Placental epithelial cell (primary cell): ENCODE measurements around the gene NPB. TPM values are rescaled to one million over a fixed set of nuclear protein-coding genes. Genes with fewer than 3 reads are reported as not detected.

ENCODE experiments used
- total RNA-seq: library from RNA; depleted of rRNA; stranded (reverse); fragments of >200 nt; gene quantifications from 2 replicates; pipeline ENCODE4 v1.2.3, GENCODE V29; 2012

Gene NPB
- total RNA-seq: 0.33 and 0.39 TPM in 2 replicates

GRCh38 chr17:81902023-81902652 is at the start of gene NPB:
Gene NPB, plus strand, starts transcription at chr17:81902238. Its CDS starts 40 bp downstream, at chr17:81902278.

DNA sequence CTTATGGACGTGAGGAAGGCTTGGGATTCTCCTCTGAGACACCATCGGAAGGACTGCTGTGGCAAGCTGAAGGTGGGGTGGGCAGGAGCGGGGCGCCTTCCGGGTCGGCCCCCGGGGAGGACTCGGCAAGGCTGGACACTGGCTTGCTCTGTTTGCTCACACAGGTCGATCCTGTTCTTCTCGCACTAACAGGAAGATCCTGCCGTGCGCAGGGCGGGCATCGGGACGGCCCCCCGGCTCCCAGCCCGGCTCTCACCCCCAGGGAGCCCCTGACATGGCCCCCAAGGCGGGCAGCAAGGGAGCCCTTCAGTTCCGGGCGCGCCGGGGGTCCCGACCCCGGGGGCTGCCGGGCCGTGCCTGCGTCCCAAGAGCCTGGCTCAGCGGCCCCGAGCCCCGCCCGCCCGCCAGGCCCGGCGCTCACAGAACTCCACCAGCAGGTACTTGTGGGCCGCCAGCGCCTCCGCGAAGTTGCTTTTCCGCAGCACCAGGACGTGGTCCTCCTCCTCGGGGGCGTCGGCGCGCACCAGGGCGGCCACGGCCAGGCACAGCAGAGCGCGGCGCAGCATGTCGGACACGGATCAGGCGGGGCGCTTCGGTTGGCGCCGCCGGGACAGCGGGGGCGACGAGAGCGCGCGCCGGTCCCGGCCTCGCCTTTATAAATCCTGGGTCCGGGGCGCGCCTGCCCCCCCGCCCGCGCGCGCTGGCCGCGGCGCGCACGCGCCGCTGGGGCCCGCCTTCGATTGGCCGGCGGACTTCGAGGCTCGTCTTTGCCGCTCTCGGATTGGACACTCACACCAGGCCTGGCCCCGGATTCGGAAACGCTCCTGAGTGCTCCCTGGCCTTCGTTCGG is 41.9 kb upstream of the NPB start, which contains the start of gene P4HB:
Gene P4HB, minus strand, starts transcription at position 630 of the 850 bp plus-strand sequence. Its CDS starts 64 bp downstream, at position 566.

GRCh38 chr17:81870981-81871386 is 31.1 kb upstream of the NPB start, which contains the start of gene ARHGDIA:
Gene ARHGDIA, minus strand, starts transcription at chr17:81871337. Its CDS starts 1,407 bp downstream, at chr17:81869930.

DNA sequence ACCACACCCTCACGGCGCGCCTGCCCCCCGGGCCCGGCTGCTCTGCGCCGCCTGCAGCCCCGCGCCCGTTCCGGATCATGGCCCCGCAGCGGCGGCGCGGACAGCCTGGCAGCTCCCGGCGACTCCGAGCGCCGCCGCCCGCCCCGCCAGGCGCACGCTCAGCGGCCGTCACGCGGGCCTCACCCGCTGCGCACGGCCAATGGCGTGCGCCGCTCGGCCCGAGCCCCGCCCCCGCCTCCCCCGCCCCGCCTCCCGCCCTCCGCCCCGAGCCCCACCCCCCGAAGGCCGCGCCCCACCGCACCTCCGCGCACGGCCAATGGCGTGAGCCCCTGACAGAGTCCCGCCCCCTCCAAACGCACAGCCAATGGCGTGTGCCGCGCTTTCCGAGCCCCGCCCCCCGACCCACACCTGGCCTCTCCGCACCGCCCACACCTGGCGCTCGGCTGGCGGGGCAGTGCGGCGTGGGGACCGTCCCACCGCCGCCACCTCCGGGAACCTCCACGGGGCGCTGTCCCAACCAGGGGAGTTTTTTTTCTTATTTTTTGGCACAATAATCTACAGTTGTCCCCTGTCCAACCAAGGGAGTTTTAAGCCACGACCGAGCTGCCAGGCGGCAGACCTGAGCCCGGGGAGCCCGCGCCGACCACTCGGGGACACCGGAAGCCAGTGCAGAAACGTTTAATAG is 9.4 kb downstream of the NPB start, which contains the start of gene PCYT2:
Gene PCYT2, minus strand, starts transcription at position 123 of the 685 bp plus-strand sequence. Its CDS starts 44 bp downstream, at position 79.

GRCh38 chr17:81917565-81918332 is 15.7 kb downstream of the NPB start, which contains the start of gene SIRT7:
Gene SIRT7, minus strand, starts transcription at chr17:81918176. Its CDS starts 45 bp downstream, at chr17:81918131.

GRCh38 chr17:81927653-81928543 is 25.9 kb downstream of the NPB start, which contains the start of gene MAFG:
Gene MAFG, minus strand, starts transcription at chr17:81927735. Its CDS starts 4,550 bp downstream, at chr17:81923185.

GRCh38 chr17:81947189-81947588 is 45.2 kb downstream of the NPB start, which contains the start of gene MYADML2:
Gene MYADML2, minus strand, starts transcription at chr17:81947233. Its CDS starts 5,492 bp downstream, at chr17:81941741.

Other genes starting within 250 kb of the NPB start
- gene PDE6G, start 245.7 kb upstream of the NPB start, total RNA-seq: 0.43 TPM in 1 of 2 replicates, not detected in the other
- 31.8 and 32.1 TPM in 2 replicates for gene OXLD1, start 235.6 kb upstream of the NPB start, total RNA-seq
- 3.7 and 6.3 TPM in 2 replicates for gene CCDC137, start 235.5 kb upstream of the NPB start, total RNA-seq
- 21.2 and 24.9 TPM in 2 replicates for gene ARL16, start 218.4 kb upstream of the NPB start, total RNA-seq
- 86.4 and 103 TPM in 2 replicates for gene HGS, start 218.2 kb upstream of the NPB start, total RNA-seq
- 4.7 and 11.4 TPM in 2 replicates for gene MRPL12, start 198.9 kb upstream of the NPB start, total RNA-seq
- 9.4 and 19.5 TPM in 2 replicates for gene SLC25A10, start 190.0 kb upstream of the NPB start, total RNA-seq
- gene GCGR, start 98.1 kb upstream of the NPB start, total RNA-seq: not detected in 2 replicates
- 66.7 and 93.8 TPM in 2 replicates for gene MCRIP1, start 68.9 kb upstream of the NPB start, total RNA-seq
- not detected in 2 replicates for gene PPP1R27, start 67.2 kb upstream of the NPB start, total RNA-seq
- 1,203 and 2,037 TPM in 2 replicates for gene P4HB, start 41.7 kb upstream of the NPB start, total RNA-seq
- gene ARHGDIA, start 30.9 kb upstream of the NPB start, total RNA-seq: 82.1 and 158 TPM in 2 replicates
- gene ALYREF, start 10.7 kb upstream of the NPB start, total RNA-seq: 87.2 and 113 TPM in 2 replicates
- gene ANAPC11, start 10.5 kb upstream of the NPB start, total RNA-seq: 128 and 147 TPM in 2 replicates
- gene PCYT2, start 9.2 kb downstream of the NPB start, total RNA-seq: 22.0 and 51.3 TPM in 2 replicates
- 27.1 and 38.8 TPM in 2 replicates for gene SIRT7, start 15.9 kb downstream of the NPB start, total RNA-seq
- gene MAFG, start 25.5 kb downstream of the NPB start, total RNA-seq: 5.9 and 11.4 TPM in 2 replicates
- gene PYCR1, start 35.1 kb downstream of the NPB start, total RNA-seq: 99.3 and 195 TPM in 2 replicates
- gene MYADML2, start 45.0 kb downstream of the NPB start, total RNA-seq: not detected in 2 replicates
- not detected in 2 replicates for gene NOTUM, start 58.9 kb downstream of the NPB start, total RNA-seq
- 21.0 and 25.9 TPM in 2 replicates for gene ASPSCR1, start 75.4 kb downstream of the NPB start, total RNA-seq
- gene CENPX, start 120.6 kb downstream of the NPB start, total RNA-seq: 13.7 and 40.7 TPM in 2 replicates
- 13.0 and 18.0 TPM in 2 replicates for gene LRRC45, start 121.1 kb downstream of the NPB start, total RNA-seq
- gene RAC3, start 129.4 kb downstream of the NPB start, total RNA-seq: 19.3 and 31.4 TPM in 2 replicates
- gene DCXR, start 135.5 kb downstream of the NPB start, total RNA-seq: 67.1 and 71.8 TPM in 2 replicates
- gene RFNG, start 149.6 kb downstream of the NPB start, total RNA-seq: 33.0 and 46.5 TPM in 2 replicates
- gene GPS1, start 149.7 kb downstream of the NPB start, total RNA-seq: 87.2 and 180 TPM in 2 replicates
- 54.2 and 70.5 TPM in 2 replicates for gene DUS1L, start 163.6 kb downstream of the NPB start, total RNA-seq
- gene FASN, start 196.0 kb downstream of the NPB start, total RNA-seq: 67.1 and 186 TPM in 2 replicates